GM19043 (cell line): ENCODE measurements around the gene KCNA10.

Source experiments
- ATAC-seq: cut with Tn5 transposase; IDR thresholded peaks from one replicate; pipeline ENCODE4 v1.9.1; 2021; ENCODE audit warnings: low read depth; ENCODE audit not compliant: unreplicated experiment

Gene KCNA10

GRCh38 chr1:110502402-110503151 is 16.4 kb downstream of the KCNA10 start:
- ATAC-seq: no peak

GRCh38 chr1:110501488-110502132 is 17.4 kb downstream of the KCNA10 start:
- no peak for ATAC-seq

GRCh38 chr1:110498270-110498669 is 20.7 kb downstream of the KCNA10 start:
- no peak for ATAC-seq

GRCh38 chr1:110495926-110496600 is 22.9 kb downstream of the KCNA10 start:
- no peak for ATAC-seq

GRCh38 chr1:110494522-110495406 is 24.2 kb downstream of the KCNA10 start:
- ATAC-seq: no peak

GRCh38 chr1:110494036-110494435 is 24.9 kb downstream of the KCNA10 start:
- ATAC-seq: no peak

- ATAC-seq: no peak
These were observed 25.8 kb downstream of the KCNA10 start for GRCh38 chr1:110493059-110493699.

- no peak for ATAC-seq
These were observed 26.4 kb downstream of the KCNA10 start for GRCh38 chr1:110492573-110492972.

- no peak for ATAC-seq
These were observed 28.1 kb downstream of the KCNA10 start for GRCh38 chr1:110490791-110491451.

- no peak for ATAC-seq
These were observed 28.9 kb downstream of the KCNA10 start for GRCh38 chr1:110489973-110490542.

- ATAC-seq: no peak
These were observed 29.6 kb downstream of the KCNA10 start for GRCh38 chr1:110489406-110489805.

- ATAC-seq: no peak
These were observed 30.1 kb downstream of the KCNA10 start for GRCh38 chr1:110488867-110489266.

- ATAC-seq: no peak
These were observed 30.8 kb downstream of the KCNA10 start for GRCh38 chr1:110488161-110488560.

GRCh38 chr1:110487726-110488125 is 31.2 kb downstream of the KCNA10 start:
- ATAC-seq: no peak

- ATAC-seq: no peak
These were observed 33.2 kb downstream of the KCNA10 start for GRCh38 chr1:110485725-110486124.

GRCh38 chr1:110484801-110485200 is 34.2 kb downstream of the KCNA10 start:
- no peak for ATAC-seq

- no peak for ATAC-seq
These were observed 35.7 kb downstream of the KCNA10 start for GRCh38 chr1:110483308-110483685.

GRCh38 chr1:110482662-110483307 is 36.2 kb downstream of the KCNA10 start:
- ATAC-seq: no peak
